HG03103 (cell line): ENCODE data around the gene SLC25A13.

Experiments
- ATAC-seq: cut with Tn5 transposase; IDR thresholded peaks from one replicate; pipeline ENCODE4 v1.9.1; 2021; ENCODE audit warnings: low read depth; ENCODE audit not compliant: unreplicated experiment

SLC25A13 gene

GRCh38 chr7:96248405-96248804, 73.5 kb downstream of the SLC25A13 start:
- no peak for ATAC-seq

GRCh38 chr7:96246919-96247318, 75.0 kb downstream of the SLC25A13 start:
- ATAC-seq, result no peak

DNA sequence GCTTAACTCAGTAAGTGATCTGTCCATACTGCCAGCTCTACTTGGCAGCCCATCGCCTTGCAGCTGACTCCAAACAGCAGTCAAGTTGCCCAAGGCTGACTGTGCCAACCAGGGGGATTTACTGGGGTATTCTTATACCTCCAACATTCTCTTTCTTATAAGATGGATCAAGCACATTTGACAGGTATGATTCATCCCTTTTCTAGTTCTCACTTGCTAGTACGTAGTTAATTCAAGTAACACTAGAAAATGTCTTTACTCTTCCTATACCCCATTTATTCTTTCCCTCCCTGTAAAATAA, 77.0 kb downstream of the SLC25A13 start:
- no peak for ATAC-seq

GRCh38 chr7:96244244-96244991, 77.5 kb downstream of the SLC25A13 start:
- ATAC-seq, result no peak

- ATAC-seq, result no peak
Observed at GRCh38 chr7:96243241-96243640, 78.7 kb downstream of the SLC25A13 start.

DNA sequence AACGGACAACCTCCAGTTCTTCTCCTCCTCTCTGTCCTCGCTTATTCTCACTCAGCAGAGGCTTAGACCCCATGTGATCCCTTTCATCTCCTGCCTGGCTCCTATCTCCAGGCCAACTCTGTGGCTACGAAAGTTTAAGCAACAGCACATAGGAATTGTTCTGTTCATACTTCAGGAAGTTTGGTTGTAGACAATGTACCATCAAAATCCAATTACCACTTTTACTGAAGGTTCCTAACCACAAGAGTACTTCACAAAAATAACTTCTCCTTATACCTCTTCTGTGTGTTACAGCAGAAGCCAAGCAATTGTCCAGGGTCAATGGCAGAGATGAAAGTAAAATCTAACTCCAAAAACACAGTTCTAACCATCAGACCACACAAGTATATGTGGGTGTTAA, 80.0 kb downstream of the SLC25A13 start:
- no peak for ATAC-seq

DNA sequence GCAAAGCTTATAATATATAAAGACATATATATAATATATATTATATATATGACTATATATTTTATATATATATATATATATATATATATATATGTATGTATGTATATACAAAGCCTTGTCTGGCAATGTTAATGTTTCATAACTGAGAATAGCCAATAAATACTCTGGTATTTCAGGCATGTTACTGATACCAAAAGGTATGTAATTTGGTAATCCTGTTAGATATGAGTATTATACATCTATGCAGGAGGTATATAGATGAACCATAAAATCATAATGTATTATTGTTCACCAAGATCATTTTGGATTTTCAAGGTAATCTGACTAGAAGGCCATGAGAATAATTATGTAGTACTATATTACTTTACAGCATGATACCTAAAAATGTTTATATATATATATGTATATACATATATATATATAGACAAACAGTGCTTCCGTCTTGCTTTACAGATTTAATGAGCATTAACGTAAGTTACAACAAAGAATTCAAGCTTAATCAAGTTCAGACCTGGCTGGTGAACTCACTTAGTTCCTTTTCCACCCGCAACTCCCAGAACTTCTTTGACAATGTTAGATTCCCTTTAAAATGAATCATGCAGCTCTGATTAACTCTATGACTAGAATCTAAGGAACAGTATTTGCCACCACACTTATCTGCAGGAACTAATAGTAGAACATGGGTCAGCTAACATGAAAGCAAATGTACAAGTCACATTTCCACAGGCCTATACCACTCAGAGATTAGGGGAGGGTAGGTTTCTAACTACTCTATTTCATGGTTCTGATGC, 82.7 kb downstream of the SLC25A13 start:
- ATAC-seq, result no peak

DNA sequence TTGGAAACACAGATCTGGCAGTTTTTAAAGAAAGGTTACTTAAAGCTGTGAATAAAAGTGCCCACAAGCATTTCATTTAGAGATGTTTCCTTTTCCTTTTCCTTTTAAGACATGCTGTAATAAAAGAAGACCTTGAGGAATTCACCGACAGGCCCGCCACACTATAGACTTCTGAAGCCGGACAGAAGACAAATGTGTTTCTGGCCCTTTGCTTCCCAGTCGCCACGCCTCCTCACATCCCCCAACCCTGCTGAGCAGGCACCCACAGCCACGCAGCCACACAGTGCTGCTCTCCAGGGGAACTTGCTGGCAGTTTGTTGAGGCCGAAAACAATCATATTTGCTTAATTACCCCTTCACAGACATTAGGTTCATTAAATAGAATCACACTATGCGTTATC, 83.4 kb downstream of the SLC25A13 start:
- ATAC-seq, result no peak

GRCh38 chr7:96237040-96237439, 84.9 kb downstream of the SLC25A13 start:
- ATAC-seq, result no peak

DNA sequence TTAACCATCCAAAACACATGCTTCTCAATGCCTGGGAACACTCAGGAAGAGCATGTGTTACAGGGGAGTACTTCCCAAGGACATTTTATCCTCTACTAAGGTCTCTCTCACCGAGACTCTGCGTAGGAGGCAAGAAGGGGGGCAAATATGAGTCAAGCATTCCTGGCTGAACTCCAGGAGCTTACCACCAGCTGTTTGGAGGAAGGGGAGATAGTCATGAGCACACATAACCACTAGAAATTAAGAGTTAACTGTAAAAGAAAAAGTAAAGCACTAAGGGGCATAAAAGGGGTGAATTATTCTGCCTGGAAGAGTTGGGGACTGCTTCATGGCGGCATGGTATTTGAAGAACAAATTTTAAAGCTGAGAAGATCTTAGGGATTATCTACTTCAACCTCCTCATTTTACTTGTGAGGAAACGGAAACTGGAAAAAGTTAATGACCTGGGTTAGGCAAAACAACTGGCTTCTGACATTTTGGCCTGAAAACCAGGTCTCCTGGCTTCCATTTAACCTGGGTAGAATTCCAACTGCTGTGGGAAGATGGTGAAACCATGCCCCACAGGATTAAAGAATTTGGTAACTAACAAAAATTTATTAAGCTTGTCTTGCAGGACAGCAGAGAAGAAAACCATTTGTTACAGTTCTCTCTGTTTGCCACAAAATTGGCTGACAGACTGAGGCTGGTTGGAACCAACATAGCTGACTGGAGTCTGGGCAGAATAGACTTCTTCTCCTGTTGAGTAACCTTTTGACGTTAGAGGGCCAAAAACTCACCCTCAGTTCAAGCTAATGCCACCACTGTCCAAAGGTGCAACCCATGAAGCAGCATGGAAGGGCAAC, 85.5 kb downstream of the SLC25A13 start:
- ATAC-seq, result no peak

DNA sequence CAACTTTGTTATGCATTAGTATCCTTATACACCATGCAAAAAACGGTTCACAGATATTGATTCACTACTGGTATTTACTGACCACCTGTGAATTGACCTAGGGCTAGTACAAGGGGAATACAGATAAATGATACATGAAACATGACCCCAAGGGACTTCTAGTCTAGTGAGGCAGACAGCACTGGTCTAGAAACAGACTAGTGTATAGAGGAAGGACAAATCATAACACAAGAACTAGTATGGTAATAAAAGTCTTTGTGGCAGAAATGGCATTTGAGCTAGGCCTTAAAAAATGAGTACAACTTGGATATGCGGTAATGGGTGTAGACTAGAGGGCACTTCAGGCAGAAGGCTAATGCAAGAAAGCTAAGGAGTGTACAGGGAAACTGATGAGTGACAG, 86.6 kb downstream of the SLC25A13 start:
- no peak for ATAC-seq

- no peak for ATAC-seq
Observed at GRCh38 chr7:96233528-96234154, 88.3 kb downstream of the SLC25A13 start.

DNA sequence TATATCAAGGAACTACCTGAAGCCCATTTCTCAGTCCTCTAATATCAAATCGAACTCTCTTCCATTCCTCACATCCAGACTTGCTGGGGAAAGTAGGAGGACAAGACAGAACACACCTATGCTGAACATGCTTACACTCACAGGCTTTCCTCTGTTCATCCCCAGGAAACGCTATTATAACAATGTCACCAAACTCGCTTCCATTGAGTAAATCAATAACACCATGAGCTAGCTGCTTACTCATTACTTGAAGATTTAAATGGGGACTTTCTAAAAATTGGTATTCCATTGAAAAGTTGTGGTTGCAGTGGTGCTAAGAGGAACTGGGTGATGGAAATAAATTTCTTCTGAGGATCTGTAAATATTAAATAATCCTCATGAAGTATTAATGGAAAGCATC, 88.8 kb downstream of the SLC25A13 start:
- ATAC-seq, result no peak

GRCh38 chr7:96228760-96229159, 93.1 kb downstream of the SLC25A13 start:
- no peak for ATAC-seq

- no peak for ATAC-seq
Observed at GRCh38 chr7:96225251-96225650, 96.6 kb downstream of the SLC25A13 start.

DNA sequence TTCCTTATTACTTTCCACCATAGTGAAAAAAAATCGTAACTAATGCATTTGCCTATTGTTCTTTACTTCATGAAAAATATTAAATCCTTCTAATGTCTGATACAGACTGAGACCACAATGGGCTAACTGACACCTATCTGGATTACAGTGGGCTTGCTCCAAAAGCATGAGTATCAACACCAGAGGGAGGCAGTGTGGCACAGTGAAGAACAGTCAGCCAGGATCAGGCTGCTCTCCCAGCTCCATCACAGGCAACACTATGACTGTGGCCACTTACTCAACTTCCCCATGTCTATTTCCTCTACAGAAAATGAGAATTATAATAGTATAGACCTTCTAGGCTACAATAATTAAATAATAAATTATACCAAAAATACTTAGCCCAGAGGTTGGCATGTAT, 97.2 kb downstream of the SLC25A13 start:
- no peak for ATAC-seq

DNA sequence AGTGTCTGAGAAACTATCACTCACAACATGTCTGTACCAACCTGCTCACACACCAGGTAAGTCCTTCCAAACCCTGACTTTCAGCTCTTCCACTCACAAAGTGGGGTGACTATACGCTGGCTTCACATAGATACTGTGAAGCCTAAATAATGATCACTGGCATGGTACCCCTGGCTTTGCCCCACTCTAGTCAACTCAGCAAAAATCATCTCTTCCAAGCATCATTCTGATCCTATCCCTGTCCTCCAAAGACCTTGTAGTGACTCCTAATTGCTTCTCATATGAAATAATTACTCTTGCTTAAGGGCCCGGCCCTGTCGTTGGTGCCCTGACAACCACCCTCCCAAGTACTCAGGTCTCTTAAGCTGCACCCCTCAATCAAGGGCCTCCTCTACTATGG, 97.8 kb downstream of the SLC25A13 start:
- ATAC-seq, result no peak

DNA sequence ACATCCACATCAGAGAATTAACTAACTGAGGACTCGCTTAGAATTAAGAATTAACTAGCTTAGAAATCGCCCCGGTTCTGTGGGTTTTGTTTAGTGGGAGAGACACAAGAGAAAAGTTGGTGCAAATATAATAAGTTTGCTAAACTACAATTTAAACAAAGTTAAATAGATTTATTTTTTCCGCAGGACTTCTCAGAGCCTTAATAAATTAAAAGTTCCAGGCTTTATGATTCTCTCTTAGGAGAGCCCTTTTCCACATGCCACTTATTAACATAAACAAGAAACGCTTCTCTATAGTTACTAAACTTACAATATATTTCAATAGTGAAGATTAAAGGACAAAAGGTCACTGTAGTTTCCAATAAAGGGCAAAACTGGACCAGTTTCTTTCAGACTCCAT, 100.0 kb downstream of the SLC25A13 start:
- ATAC-seq, result no peak

- ATAC-seq, result no peak
Observed at GRCh38 chr7:96219378-96220130, 102.3 kb downstream of the SLC25A13 start.

DNA sequence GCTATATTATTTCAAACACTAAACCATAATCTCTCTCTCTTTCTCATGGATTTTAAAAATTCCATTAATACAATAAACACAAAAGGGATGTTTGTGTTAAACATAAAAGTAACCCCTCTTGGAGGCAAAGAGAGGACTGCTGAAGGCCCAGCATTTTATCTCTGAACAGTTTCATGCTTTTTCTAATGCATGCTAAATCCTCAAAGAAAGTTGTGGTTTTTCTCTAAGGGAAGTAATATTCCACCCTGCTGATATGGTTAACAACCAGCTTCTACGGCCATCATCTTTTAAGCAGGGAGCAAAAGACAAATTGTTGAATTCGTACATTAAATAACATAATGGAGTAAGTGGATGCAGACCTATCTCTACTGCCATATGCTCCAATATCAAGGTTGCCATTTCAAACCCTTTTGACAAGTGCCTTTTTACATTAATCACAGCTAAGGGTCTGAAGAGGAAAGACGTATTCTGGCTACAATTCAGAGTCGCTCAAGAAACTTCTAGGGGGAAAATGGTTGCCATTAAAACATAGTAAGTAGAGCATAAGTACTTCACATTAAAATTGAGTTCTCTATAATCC, 103.1 kb downstream of the SLC25A13 start:
- ATAC-seq, result no peak
